ENCODE results near the gene SETBP1. TPM values are rescaled to one million over a fixed set of nuclear protein-coding genes. Genes with fewer than 3 reads are reported as not detected.
A peak's percentile ranks its signal among the peaks of the same experiment; 100 is the strongest.

The SETBP1 gene
- total RNA-seq, 2 donors from 2014 or later: 17.3 to 20.1 TPM

DNA sequence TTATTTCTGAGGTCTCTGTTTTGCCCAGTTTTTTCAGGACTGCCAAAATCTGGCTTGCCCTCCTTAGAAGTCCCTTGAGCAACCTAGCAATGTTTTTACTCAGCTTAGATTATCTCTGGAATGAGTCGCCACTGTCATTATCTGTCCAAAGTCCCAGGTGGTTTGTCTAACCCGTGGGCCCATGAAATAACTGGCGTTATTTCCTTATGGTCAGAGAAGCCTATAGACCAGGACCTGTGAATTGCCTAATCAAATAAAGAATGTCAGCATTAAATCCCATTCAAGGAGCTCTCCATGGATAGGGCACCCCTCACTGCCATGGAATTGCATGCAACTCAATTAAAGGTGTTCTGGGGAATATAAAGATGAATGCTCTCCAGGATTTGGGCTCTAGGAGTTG lies 373.9 kb downstream of the SETBP1 start:
- 90 to 100% methylated on average over 2 to 3 of the region's 3 CpGs for WGBS, 2 experiments (ENCODE audit: insufficient coverage in 1 of 2, insufficient read length in 1 of 2)
- TF ChIP-seq, protein P1, sequence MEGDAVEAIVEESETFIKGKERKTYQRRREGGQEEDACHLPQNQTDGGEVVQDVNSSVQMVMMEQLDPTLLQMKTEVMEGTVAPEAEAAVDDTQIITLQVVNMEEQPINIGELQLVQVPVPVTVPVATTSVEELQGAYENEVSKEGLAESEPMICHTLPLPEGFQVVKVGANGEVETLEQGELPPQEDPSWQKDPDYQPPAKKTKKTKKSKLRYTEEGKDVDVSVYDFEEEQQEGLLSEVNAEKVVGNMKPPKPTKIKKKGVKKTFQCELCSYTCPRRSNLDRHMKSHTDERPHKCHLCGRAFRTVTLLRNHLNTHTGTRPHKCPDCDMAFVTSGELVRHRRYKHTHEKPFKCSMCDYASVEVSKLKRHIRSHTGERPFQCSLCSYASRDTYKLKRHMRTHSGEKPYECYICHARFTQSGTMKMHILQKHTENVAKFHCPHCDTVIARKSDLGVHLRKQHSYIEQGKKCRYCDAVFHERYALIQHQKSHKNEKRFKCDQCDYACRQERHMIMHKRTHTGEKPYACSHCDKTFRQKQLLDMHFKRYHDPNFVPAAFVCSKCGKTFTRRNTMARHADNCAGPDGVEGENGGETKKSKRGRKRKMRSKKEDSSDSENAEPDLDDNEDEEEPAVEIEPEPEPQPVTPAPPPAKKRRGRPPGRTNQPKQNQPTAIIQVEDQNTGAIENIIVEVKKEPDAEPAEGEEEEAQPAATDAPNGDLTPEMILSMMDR (conservative IDR thresholded peaks at IDR 0.05): no peak
- Histone ChIP-seq H3K9me3 (ENCODE audit: control insufficient read depth, low read length) (no peaks in the 10 kb centered on the region), H3K4me3 (ENCODE audit: low read length) (no peak overlapping the region), H3K27me3 (ENCODE audit: control insufficient read depth, insufficient read depth, low read length, poor library complexity, severe bottlenecking) (no peaks in the 10 kb centered on the region), H3K36me3 (ENCODE audit: control insufficient read depth, insufficient read depth, low read length) (no peaks in the 10 kb centered on the region), H3K27ac (ENCODE audit: low read depth, low read length) (no peak overlapping the region), H3K4me1 (ENCODE audit: control insufficient read depth, insufficient read depth, low read length) (no peaks in the 10 kb centered on the region), H3K9ac (ENCODE audit: extremely low read depth, low read length, poor library complexity, severe bottlenecking) (no peak overlapping the region)
- no peak overlapping the region for H3K4me3 Mint-ChIP-seq
- H3K9me3 Mint-ChIP-seq: no peaks in the 10 kb centered on the region
- H3K27me3 Mint-ChIP-seq (ENCODE audit: insufficient read depth): peaks cover 2% of the 10 kb centered on the region
- no peak for DNase-seq
- peaks cover 20% of the 10 kb centered on the region for H3K4me1 Mint-ChIP-seq
- H3K36me3 Mint-ChIP-seq (ENCODE audit: low read depth): no peaks in the 10 kb centered on the region
- H3K27ac Mint-ChIP-seq: no peak overlapping the region

DNA sequence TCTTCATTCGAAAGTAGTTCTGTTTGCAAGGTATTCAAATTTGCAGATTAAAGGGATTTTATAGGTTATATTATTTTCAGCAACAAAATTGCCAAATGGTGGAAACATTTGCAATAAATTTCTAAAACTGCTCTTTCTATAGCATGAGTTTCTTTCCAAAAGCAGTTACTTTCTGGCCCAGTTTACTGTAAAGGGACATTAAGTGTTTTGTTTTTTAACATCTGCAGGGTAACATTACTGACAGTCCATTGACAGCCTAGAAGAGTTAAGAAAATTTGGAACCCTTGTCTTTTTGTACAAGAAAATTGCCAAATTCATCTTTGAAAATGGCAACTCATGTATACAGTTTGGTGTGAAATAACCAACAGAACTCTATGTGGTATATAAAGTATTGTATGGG lies 375.1 kb downstream of the SETBP1 start:
- H3K9me3 Mint-ChIP-seq: no peaks in the 10 kb centered on the region
- no peak for DNase-seq
- H3K4me3 Mint-ChIP-seq: no peak overlapping the region
- H3K9me3 ChIP-seq (ENCODE audit: control insufficient read depth, low read length): no peaks in the 10 kb centered on the region
- H3K4me1 ChIP-seq (ENCODE audit: control insufficient read depth, insufficient read depth, low read length): no peaks in the 10 kb centered on the region
- H3K27ac Mint-ChIP-seq: no peak overlapping the region
- H3K27me3 Mint-ChIP-seq (ENCODE audit: insufficient read depth): no peaks in the 10 kb centered on the region
- no peak overlapping the region for H3K9ac ChIP-seq (ENCODE audit: extremely low read depth, low read length, poor library complexity, severe bottlenecking)
- H3K4me1 Mint-ChIP-seq: peaks cover 20% of the 10 kb centered on the region
- no peaks in the 10 kb centered on the region for H3K36me3 ChIP-seq (ENCODE audit: control insufficient read depth, insufficient read depth, low read length)
- TF ChIP-seq, protein P1 (conservative IDR thresholded peaks at IDR 0.05): no peak
- 100% methylated on average over 1 of the region's 1 CpG; no CpG with 5 or more reads in 1 of the 2 experiments for WGBS, 2 experiments (ENCODE audit: insufficient coverage in 1 of 2, insufficient read length in 1 of 2)
- H3K27ac ChIP-seq (ENCODE audit: low read depth, low read length): no peak overlapping the region
- no peaks in the 10 kb centered on the region for H3K36me3 Mint-ChIP-seq (ENCODE audit: low read depth)
- H3K27me3 ChIP-seq (ENCODE audit: control insufficient read depth, insufficient read depth, low read length, poor library complexity, severe bottlenecking): no peaks in the 10 kb centered on the region
- no peak overlapping the region for H3K4me3 ChIP-seq (ENCODE audit: low read length)

DNA sequence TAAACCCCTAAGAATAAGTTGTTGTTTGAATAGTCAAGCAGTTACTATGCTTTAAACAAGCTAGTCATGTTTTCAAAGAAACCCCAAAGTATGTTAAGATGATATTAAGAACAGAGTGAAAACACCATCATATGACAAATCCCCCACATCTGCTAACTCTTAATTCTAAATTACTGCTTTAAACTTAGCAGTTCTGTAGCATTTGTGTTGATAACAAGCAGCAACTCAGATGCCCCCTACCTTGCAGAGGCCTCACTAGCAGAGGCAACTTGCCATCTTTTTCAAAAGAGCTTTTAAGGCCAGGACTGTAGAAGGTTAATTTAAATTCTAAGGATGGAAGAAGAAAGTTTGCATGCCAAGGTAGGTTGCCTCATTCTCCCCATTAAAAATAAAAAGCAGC lies 376.2 kb downstream of the SETBP1 start:
- Histone ChIP-seq H3K36me3 (ENCODE audit: control insufficient read depth, insufficient read depth, low read length) (no peaks in the 10 kb centered on the region), H3K27me3 (ENCODE audit: control insufficient read depth, insufficient read depth, low read length, poor library complexity, severe bottlenecking) (no peaks in the 10 kb centered on the region), H3K4me3 (ENCODE audit: low read length) (no peak overlapping the region), H3K27ac (ENCODE audit: low read depth, low read length) (no peak overlapping the region), H3K9me3 (ENCODE audit: control insufficient read depth, low read length) (no peaks in the 10 kb centered on the region), H3K4me1 (ENCODE audit: control insufficient read depth, insufficient read depth, low read length) (no peaks in the 10 kb centered on the region), H3K9ac (ENCODE audit: extremely low read depth, low read length, poor library complexity, severe bottlenecking) (no peak overlapping the region)
- Mint-ChIP-seq H3K27me3 (ENCODE audit: insufficient read depth) (no peaks in the 10 kb centered on the region), H3K36me3 (ENCODE audit: low read depth) (no peaks in the 10 kb centered on the region), H3K9me3 (no peaks in the 10 kb centered on the region), H3K4me3 (no peak overlapping the region), H3K27ac (no peak overlapping the region), H3K4me1 (peaks cover 31% of the 10 kb centered on the region)
- TF ChIP-seq, protein P1 (conservative IDR thresholded peaks at IDR 0.05): peak; percentile 39
- no peak for DNase-seq

Data from endodermal cell (in vitro differentiated cells).